GM19023 (cell line): ENCODE data around the gene PRKCA.
"Not testable (repeated sequence)": the region's sequence is repeated elsewhere in the genome, so short reads cannot be mapped to it uniquely, and the experiment has no call there.

Source experiments
- ATAC-seq: cut with Tn5 transposase; IDR thresholded peaks from one replicate; pipeline ENCODE4 v1.9.1; 2021; ENCODE audit warnings: mild to moderate bottlenecking, moderate library complexity; ENCODE audit not compliant: unreplicated experiment

The PRKCA gene

GRCh38 chr17:66459811-66460270, 157.4 kb downstream of the PRKCA start:
- ATAC-seq = no peak

DNA sequence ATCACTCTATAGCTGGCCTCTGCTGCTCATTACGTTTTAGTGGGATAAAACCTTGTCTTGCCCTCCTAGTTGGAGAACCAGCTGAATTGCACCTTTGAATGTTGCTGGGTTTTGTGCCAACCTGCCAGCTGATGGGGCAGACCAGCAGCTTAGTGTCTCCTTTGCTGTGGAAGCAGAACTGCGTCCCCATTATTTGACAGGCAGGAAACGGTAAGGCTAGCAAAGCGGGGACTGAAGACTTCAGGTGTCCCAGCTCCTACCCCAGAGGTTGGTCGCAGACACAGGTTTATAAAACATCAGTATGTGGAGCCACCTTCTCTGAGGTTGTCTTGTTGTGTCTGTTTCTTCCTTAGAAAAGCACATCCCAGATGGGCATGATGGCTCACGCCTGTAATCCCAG, 158.1 kb downstream of the PRKCA start:
- ATAC-seq = no peak

DNA sequence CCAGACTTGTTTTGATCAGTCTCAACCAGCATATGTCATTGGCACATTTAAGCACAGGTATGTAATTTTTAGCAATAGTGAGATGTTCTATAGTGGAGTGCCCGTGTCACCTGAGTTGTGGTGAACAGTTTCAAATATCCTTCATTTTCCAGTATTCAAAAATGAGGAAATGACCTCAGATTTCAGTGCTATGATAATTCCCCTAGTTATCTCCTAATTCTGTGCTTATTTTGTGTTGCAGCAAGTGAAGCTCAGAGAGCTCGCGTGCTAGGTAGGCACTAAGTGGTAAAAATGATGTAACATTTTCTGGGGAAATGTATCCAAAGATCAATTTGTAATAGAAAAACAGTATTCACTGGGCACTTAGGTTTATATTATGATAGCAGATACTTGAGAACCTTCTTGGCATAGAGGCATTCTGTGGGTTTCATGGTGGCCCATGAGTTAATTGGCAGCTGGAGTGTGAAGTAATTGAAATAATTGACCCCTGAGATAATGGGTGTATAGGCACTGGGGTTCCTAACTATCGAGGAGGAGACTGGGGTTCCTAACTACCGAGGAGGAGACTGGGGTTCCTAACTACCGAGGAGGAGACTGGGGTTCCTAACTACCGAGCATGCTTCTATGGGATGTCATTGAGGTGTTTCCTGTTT, 159.1 kb downstream of the PRKCA start:
- ATAC-seq = no peak

GRCh38 chr17:66462010-66462409, 159.6 kb downstream of the PRKCA start:
- no peak for ATAC-seq

DNA sequence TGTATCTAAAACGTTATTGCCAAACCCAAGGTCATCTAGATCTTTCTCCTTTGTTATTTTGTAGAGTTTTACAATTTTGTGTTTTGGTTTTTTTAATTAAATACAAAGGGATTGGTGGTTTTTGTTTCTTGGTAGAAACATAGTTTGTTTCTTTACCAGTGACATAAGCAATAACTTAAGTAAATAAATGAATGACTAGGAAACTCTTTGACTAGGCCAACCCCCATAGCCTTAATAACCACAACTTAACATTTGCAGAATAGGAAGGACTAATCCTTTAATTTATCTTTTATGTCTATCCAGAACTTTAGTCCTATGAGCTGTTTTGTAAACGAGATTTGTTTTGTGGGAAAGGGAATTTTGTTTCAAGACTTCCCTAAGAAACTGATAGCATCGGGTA, 162.5 kb downstream of the PRKCA start:
- ATAC-seq = no peak

DNA sequence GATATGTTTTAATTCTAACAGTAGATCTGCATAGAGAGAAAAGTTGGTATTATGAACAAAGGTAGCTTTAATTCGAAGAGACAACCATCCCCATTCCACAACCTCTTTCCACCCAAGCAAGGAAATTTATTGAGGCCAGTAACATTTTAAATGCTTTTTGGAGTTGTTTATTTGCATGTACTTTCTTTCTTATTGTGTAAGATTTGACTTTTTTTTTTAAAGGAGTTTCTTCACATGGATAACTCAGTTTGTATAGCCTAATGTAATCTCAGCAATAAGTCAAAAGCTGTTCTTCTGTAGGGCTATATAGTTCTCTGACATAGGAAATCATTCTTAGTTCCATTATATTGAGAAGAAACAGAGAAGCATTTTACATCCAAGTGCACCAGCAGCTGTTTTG, 163.3 kb downstream of the PRKCA start:
- ATAC-seq = no peak

GRCh38 chr17:66466106-66466820, 163.8 kb downstream of the PRKCA start:
- no peak for ATAC-seq

DNA sequence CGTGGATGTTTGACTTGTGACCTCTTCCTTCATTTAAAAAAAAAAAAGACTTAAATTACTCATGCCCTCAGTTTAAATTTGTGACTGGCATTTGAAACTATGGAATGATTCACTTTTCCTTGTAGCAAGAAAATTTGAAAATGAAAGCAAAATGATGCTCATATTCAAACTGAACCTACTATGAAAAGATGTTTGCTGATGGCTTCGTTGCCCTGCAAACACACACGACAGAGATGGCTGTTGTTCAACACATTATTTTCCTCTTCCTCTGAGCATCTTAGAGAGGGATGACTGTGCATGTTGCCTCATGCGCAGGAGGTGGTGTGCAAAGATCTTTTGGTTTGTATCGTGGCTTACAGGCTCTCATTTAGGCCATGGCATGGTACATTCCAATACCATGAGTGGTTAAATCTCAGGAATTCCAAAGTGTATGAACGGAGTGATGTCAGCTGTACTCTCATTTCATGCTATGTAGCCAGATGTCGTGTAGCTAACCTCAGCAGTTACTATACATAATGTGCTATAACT, 164.5 kb downstream of the PRKCA start:
- no peak for ATAC-seq

- no peak for ATAC-seq
These were observed 165.4 kb downstream of the PRKCA start for GRCh38 chr17:66467766-66468165.

- no peak for ATAC-seq
These were observed 166.1 kb downstream of the PRKCA start for GRCh38 chr17:66468241-66469087.

- no peak for ATAC-seq
These were observed 166.7 kb downstream of the PRKCA start for GRCh38 chr17:66469088-66469442.

GRCh38 chr17:66469461-66469860, 167.0 kb downstream of the PRKCA start:
- no peak for ATAC-seq

DNA sequence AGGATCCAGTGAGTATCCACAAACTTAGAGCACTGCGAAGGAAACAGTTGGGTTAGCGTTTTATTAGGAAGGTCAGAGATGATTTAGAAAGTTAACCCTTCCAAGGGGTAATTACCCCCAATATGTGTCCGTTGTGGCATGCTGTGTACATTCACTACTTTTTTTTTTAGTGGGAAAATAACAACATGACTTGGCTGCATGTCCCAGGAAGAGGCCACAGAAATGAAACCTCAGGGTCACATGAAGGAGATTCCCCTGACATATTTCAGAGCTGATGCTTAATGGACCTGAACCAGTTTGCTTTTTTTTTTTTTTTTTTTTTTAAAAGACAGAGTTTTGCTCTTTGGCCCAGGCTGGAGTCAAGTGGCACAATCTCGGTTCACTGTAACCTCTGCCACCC, 167.5 kb downstream of the PRKCA start:
- no peak for ATAC-seq

DNA sequence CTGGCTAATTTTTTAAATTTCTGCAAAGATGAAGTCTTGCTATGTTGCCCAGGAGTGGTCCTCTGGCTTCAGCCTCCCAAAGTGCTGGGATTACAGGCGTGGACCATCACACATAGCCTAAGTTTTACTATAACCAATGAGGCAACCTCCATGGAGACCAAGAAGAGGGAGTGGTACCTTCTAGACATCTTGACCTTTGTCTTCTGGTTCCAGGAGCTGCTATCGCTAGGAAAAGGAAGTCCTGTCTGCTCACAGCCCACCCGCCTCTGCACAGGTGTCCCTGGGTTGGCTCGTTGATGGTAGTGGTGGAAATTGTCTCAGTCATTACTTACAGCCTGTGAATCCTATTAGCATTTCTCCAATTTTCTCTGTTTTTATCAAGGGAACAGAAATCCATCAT, 169.7 kb downstream of the PRKCA start:
- no peak for ATAC-seq

DNA sequence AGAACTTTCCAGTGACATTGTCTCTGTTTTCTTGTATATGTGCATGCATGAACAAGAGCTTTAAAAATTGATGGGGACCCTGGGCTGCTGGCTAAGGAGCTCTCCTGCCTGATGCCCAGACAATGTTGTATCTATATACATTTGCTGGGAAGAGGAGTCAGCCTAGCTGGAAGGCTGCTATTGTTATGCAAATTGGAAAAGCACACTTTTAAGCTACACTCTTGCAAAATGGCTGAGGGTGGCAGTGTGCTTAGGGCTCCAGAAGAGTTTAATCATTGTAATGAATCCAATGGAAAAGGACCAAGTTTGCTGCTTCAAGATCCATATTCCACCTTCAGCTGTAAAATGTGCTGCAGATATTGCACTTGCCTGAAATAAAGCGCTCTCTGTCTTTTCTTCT, 171.8 kb downstream of the PRKCA start:
- no peak for ATAC-seq

DNA sequence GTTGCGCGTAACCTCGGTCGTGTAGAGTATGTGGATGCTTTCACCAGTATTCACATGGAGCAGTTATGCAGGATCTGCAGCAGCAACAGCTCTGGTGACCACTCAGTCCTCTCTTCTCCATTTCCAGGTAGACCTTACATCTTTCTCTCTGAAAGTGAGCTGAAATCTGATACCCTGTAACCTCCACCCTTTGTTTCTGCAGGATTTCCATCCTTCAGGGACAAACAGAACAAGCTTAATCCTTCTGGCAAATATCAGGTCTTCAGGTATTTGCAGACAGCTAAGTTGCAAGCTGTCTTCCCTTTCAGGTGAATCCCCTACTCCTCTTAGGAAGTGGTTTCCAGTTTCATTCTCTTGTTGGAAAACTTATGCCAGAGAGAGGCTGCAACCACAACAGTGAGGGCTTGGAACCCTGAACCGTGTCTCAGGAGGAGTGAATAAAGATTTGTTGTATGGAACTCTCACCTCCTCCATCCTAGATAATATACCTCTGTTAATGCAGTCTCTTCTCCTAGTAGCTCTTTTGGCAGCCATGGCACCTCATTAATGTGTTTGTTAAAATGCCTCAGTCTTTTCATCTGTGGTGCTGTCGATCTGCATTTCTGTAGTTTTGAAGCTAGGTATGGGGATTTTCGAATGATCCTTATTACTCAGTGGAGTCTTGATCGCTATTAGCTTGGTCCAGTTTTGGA, 172.5 kb downstream of the PRKCA start:
- ATAC-seq = no peak

DNA sequence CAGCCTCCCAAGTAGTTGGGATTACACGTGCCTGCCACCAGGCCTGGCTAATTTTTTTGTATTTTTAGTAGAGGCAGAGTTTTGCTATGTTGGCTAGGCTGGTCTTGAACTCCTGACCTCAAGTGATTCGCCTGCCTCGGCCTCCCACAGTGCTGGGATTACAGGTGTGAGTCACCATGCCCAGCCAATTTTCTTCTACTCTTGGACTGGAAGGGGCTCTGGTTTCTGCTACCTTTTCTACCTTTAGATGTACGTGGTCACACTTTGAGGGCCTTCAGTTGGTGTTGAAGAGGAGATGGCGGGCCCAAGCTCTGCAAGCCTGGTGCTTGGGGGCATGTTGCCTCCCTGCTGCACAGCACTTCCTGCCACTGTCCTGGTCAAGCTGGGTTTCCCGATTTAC, 173.6 kb downstream of the PRKCA start:
- ATAC-seq = no peak

DNA sequence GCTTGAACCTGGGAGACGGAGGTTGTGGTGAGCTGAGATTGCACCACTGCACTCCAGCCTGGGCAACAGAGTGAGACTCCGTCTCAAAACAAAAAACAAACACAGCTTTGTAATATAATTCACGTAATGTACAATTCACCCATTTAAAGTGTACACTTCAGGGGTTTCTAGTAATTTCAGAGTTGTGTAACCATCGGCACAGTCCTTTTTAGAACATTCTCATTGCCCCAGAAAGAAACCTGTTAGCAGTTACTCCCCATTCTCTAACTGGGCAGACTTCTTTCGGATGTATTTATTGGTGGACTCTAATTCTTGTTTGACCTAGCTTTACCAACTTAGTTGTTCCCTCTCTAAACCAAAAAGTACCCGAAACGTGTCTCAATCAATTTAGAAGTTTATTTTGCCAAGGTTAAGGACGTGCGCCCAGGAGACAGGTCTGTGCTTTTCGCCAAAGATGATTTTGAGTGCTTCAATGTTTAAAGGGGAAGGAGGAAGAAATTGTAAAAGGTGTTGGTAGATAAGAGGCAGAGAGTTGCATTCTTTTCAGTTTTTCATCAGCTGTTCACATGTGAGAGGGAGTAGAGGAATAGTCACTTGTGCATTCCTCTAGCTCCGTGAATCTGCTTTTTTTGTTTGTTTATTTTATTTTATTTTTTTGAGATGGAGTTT, 175.3 kb downstream of the PRKCA start:
- no peak for ATAC-seq

- ATAC-seq = not testable (repeated sequence)
These were observed 176.9 kb downstream of the PRKCA start for GRCh38 chr17:66479230-66479889.

GRCh38 chr17:66480243-66480642, 177.8 kb downstream of the PRKCA start:
- no peak for ATAC-seq
